Mammary epithelial cell (primary cell): ENCODE data around the gene IQCB1.

ENCODE experiments used
- CTCF ChIP-seq, 2 donors: IDR thresholded peaks in 1 of 2; conservative IDR thresholded peaks in 1 of 2; 2 replicates each; pipeline ENCODE4 v1.5.1; 2011 to 2012; ENCODE audit warnings: inconsistent platforms in 2 of 2, low read length in 2 of 2, mild to moderate bottlenecking in 2 of 2, control low read depth in 1 of 2, low read depth in 1 of 2; ENCODE audit not compliant: insufficient read depth in 1 of 2; ENCODE audit errors: extremely low read depth in 1 of 2
- EZH2 ChIP-seq: IDR thresholded peaks from 2 replicates; pipeline ENCODE4 v1.6.1; 2012; ENCODE audit warnings: low read length, inconsistent platforms, borderline replicate concordance

GRCh38 chr3:121794264-121794983, 40.4 kb downstream of the IQCB1 start:
- no peak for TF ChIP-seq CTCF (conservative IDR thresholded peaks at IDR 0.05 in 1 of 2, IDR thresholded peaks at IDR 0.05 in 1 of 2; ENCODE audit: extremely low read depth in 1 of 2, insufficient read depth in 1 of 2, low read depth in 1 of 2, low read length in 2 of 2)
- TF ChIP-seq EZH2, result no peak
